Measurements from ENCODE around the gene CLEC16A. TPM values are rescaled to one million over a fixed set of nuclear protein-coding genes. Genes with fewer than 3 reads are reported as not detected.

Gene CLEC16A
- total and polyA plus RNA-seq, 7 experiments from 2014 or later = 14.7 to 38.2 (median 31.8) TPM

GRCh38 chr16:11130978-11131665, 186.8 kb downstream of the CLEC16A start:
- ChIA-PET POLR2A (no interaction called here), CTCF (interaction anchor here (0.7 kb wide), 1 partner anchor 235 kb away, joined by 3 read pairs; no protein-coding TSS in a partner anchor)
- DNase-seq = no peak
- H3K27me3 Mint-ChIP-seq = no peaks in the 10 kb centered on the region
- H3K9me3 ChIP-seq (ENCODE audit: control insufficient read depth in 2 of 3, low read length in 3 of 3) = no peaks in the 10 kb centered on the region
- peaks cover 14 to 47% (median 27%) of the 10 kb centered on the region in 5 donors for H3K36me3 Mint-ChIP-seq
- no peak overlapping the region for H3K4me3 ChIP-seq (ENCODE audit: low read length)
- peak overlapping the region in 4 of 9 donors; percentile 33 to 73 (median 56) for H3K27ac Mint-ChIP-seq
- H3K4me1 ChIP-seq (ENCODE audit: control insufficient read depth in 2 of 2, insufficient read depth in 2 of 2, low read length in 2 of 2) = peaks cover 0 to 6% of the 10 kb centered on the region in 2 donors
- H3K9me3 Mint-ChIP-seq = no peaks in the 10 kb centered on the region
- H3K36me3 ChIP-seq (ENCODE audit: control insufficient read depth in 2 of 3, insufficient read depth in 3 of 3, low read length in 3 of 3) = peaks cover 0 to 27% (median 0%) of the 10 kb centered on the region in 3 experiments
- H3K27me3 ChIP-seq (ENCODE audit: control insufficient read depth in 2 of 2, insufficient read depth in 2 of 2, low read length in 2 of 2) = no peaks in the 10 kb centered on the region
- peaks cover 21 to 72% (median 43%) of the 10 kb centered on the region in 7 donors for H3K4me1 Mint-ChIP-seq
- ATAC-seq = no peak
- intact Hi-C loops (cut with micrococcal nuclease) = no loop called here
- H3K27ac ChIP-seq (ENCODE audit: low read depth, low read length) = no peak overlapping the region
- peak overlapping the region in 1 of 10 donors; percentile 63 for H3K4me3 Mint-ChIP-seq

GRCh38 chr16:11131706-11132105, 187.3 kb downstream of the CLEC16A start:
- H3K9me3 Mint-ChIP-seq = no peaks in the 10 kb centered on the region
- ChIA-PET CTCF (no interaction called here), POLR2A (no interaction called here)
- no peak for ATAC-seq
- intact Hi-C loops (cut with micrococcal nuclease) = no loop called here
- H3K4me1 ChIP-seq (ENCODE audit: control insufficient read depth in 2 of 2, insufficient read depth in 2 of 2, low read length in 2 of 2) = peaks cover 0 to 6% of the 10 kb centered on the region in 2 donors
- H3K4me3 ChIP-seq (ENCODE audit: low read length) = no peak overlapping the region
- no peaks in the 10 kb centered on the region for H3K27me3 ChIP-seq (ENCODE audit: control insufficient read depth in 2 of 2, insufficient read depth in 2 of 2, low read length in 2 of 2)
- H3K27me3 Mint-ChIP-seq = no peaks in the 10 kb centered on the region
- peaks cover 9 to 44% (median 24%) of the 10 kb centered on the region in 5 donors for H3K36me3 Mint-ChIP-seq
- peak overlapping the region in 1 of 9 donors; percentile 63 for H3K27ac Mint-ChIP-seq
- peaks cover 23 to 68% (median 46%) of the 10 kb centered on the region in 7 donors for H3K4me1 Mint-ChIP-seq
- H3K9me3 ChIP-seq (ENCODE audit: control insufficient read depth in 2 of 3, low read length in 3 of 3) = no peaks in the 10 kb centered on the region
- H3K4me3 Mint-ChIP-seq = peak overlapping the region in 1 of 10 donors; percentile 63
- H3K36me3 ChIP-seq (ENCODE audit: control insufficient read depth in 2 of 3, insufficient read depth in 3 of 3, low read length in 3 of 3) = peaks cover 0 to 21% (median 0%) of the 10 kb centered on the region in 3 experiments
- no peak for DNase-seq
- no peak overlapping the region for H3K27ac ChIP-seq (ENCODE audit: low read depth, low read length)

- Histone ChIP-seq H3K4me1 (ENCODE audit: control insufficient read depth in 2 of 2, insufficient read depth in 2 of 2, low read length in 2 of 2) (peaks cover 0 to 7% of the 10 kb centered on the region in 2 donors), H3K4me3 (ENCODE audit: low read length) (no peak overlapping the region), H3K27me3 (ENCODE audit: control insufficient read depth in 2 of 2, insufficient read depth in 2 of 2, low read length in 2 of 2) (no peaks in the 10 kb centered on the region), H3K9me3 (ENCODE audit: control insufficient read depth in 2 of 3, low read length in 3 of 3) (no peaks in the 10 kb centered on the region), H3K36me3 (ENCODE audit: control insufficient read depth in 2 of 3, insufficient read depth in 3 of 3, low read length in 3 of 3) (peaks cover 0 to 13% (median 0%) of the 10 kb centered on the region in 3 experiments), H3K27ac (ENCODE audit: low read depth, low read length) (no peak overlapping the region)
- ATAC-seq (no peak), DNase-seq (no peak)
- CTCF ChIA-PET = interaction anchor here (0.6 kb wide), 1 partner anchor 126 kb away, joined by 3 read pairs; no protein-coding TSS in a partner anchor
- H3K9me3 Mint-ChIP-seq = no peaks in the 10 kb centered on the region
- POLR2A ChIA-PET = no interaction called here
- no peak overlapping the region for H3K27ac Mint-ChIP-seq
- peak overlapping the region in 1 of 10 donors; percentile 42 for H3K4me3 Mint-ChIP-seq
- H3K36me3 Mint-ChIP-seq = peaks cover 8 to 54% (median 19%) of the 10 kb centered on the region in 5 donors
- H3K27me3 Mint-ChIP-seq = no peaks in the 10 kb centered on the region
- intact Hi-C loops (cut with micrococcal nuclease) = no loop called here
- H3K4me1 Mint-ChIP-seq = peaks cover 22 to 66% (median 50%) of the 10 kb centered on the region in 7 donors
Observed at GRCh38 chr16:11133344-11133943, 189.1 kb downstream of the CLEC16A start.

DNA sequence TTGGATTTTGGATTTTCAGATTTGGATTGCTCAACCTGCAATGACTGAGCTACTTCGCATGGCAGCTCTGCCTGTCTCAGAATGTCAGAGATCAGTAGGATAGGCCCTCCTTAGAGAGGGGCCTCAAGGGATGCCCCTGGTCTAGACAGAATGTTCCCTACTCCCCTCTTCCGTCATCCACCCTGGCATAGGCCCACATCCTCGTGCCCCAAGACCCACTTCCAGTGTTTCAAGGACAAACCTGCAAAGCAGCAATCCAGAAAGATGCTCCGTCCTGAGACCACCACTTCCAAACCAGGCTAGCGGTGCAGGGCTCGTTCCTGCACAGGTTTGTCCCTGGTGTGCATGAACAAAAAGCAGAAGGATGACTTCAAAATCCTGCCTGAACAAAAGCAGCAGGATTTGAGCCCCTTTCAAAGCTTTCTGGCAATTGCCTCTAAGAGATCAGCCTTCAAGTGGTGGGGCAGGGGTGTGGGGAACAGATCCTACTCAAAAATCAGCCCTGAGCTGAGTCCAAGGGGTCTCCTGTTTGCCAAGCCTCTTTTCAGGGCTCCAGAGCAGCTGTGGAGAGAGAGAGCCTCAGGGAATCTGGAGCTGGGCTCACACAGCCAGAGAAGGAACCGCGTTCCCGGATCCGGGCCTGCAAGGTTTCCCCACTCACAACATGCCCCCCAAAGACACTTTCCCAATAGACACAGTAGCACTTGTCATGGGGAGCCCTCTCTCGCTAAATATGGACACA, 190.5 kb downstream of the CLEC16A start:
- peaks cover 0 to 17% of the 10 kb centered on the region in 2 donors for H3K4me1 ChIP-seq (ENCODE audit: control insufficient read depth in 2 of 2, insufficient read depth in 2 of 2, low read length in 2 of 2)
- ChIA-PET POLR2A (no interaction called here), CTCF (no interaction called here)
- Mint-ChIP-seq H3K27me3 (no peaks in the 10 kb centered on the region), H3K9me3 (no peaks in the 10 kb centered on the region), H3K36me3 (peaks cover 8 to 53% (median 13%) of the 10 kb centered on the region in 5 donors), H3K4me3 (no peak overlapping the region), H3K4me1 (peaks cover 14 to 68% (median 55%) of the 10 kb centered on the region in 7 donors), H3K27ac (peak overlapping the region in 1 of 9 donors; percentile 59)
- H3K9me3 ChIP-seq (ENCODE audit: control insufficient read depth in 2 of 3, low read length in 3 of 3) = no peaks in the 10 kb centered on the region
- ATAC-seq = no peak
- no peak for DNase-seq
- peaks cover 0 to 13% (median 0%) of the 10 kb centered on the region in 3 experiments for H3K36me3 ChIP-seq (ENCODE audit: control insufficient read depth in 2 of 3, insufficient read depth in 3 of 3, low read length in 3 of 3)
- H3K27me3 ChIP-seq (ENCODE audit: control insufficient read depth in 2 of 2, insufficient read depth in 2 of 2, low read length in 2 of 2) = no peaks in the 10 kb centered on the region
- H3K4me3 ChIP-seq (ENCODE audit: low read length) = no peak overlapping the region
- intact Hi-C loops (cut with micrococcal nuclease) = no loop called here
- H3K27ac ChIP-seq (ENCODE audit: low read depth, low read length) = no peak overlapping the region

GRCh38 chr16:11135464-11135973, 191.2 kb downstream of the CLEC16A start:
- Mint-ChIP-seq H3K9me3 (no peaks in the 10 kb centered on the region), H3K27me3 (no peaks in the 10 kb centered on the region), H3K4me3 (no peak overlapping the region), H3K4me1 (peaks cover 20 to 70% (median 61%) of the 10 kb centered on the region in 7 donors), H3K36me3 (peaks cover 8 to 55% (median 13%) of the 10 kb centered on the region in 5 donors), H3K27ac (no peak overlapping the region)
- no peak overlapping the region for H3K4me3 ChIP-seq (ENCODE audit: low read length)
- ChIA-PET POLR2A (no interaction called here), CTCF (no interaction called here)
- peaks cover 0 to 23% of the 10 kb centered on the region in 2 donors for H3K4me1 ChIP-seq (ENCODE audit: control insufficient read depth in 2 of 2, insufficient read depth in 2 of 2, low read length in 2 of 2)
- intact Hi-C loops (cut with micrococcal nuclease) = no loop called here
- H3K9me3 ChIP-seq (ENCODE audit: control insufficient read depth in 2 of 3, low read length in 3 of 3) = no peaks in the 10 kb centered on the region
- DNase-seq (no peak), ATAC-seq (peak; percentile 53)
- H3K27me3 ChIP-seq (ENCODE audit: control insufficient read depth in 2 of 2, insufficient read depth in 2 of 2, low read length in 2 of 2) = no peaks in the 10 kb centered on the region
- no peak overlapping the region for H3K27ac ChIP-seq (ENCODE audit: low read depth, low read length)
- H3K36me3 ChIP-seq (ENCODE audit: control insufficient read depth in 2 of 3, insufficient read depth in 3 of 3, low read length in 3 of 3) = peaks cover 0 to 7% (median 0%) of the 10 kb centered on the region in 3 experiments

DNA sequence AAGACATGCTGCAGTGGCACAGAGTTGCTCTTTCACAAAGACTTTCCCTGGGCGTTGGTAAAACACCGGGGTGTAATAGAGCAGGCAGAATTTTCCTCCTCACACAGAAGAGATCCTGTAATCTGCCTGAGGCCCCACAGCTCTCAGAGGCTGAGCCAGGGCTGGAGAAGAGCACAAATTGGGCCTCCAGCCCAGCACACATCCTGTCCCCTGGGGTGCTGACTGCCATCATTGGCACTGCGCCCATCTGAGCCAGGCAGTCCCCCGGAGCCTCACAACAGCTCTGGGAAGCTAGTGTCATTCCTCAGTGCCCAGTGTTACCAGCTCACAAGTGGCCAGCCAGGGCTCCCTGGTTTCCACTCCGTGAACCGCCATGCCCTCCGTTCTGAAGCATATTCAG, 192.2 kb downstream of the CLEC16A start:
- POLR2A ChIA-PET = no interaction called here
- ATAC-seq = no peak
- CTCF ChIA-PET = no interaction called here
- Histone ChIP-seq H3K4me3 (ENCODE audit: low read length) (no peak overlapping the region), H3K9me3 (ENCODE audit: control insufficient read depth in 2 of 3, low read length in 3 of 3) (no peaks in the 10 kb centered on the region), H3K4me1 (ENCODE audit: control insufficient read depth in 2 of 2, insufficient read depth in 2 of 2, low read length in 2 of 2) (peaks cover 0 to 31% of the 10 kb centered on the region in 2 donors), H3K27ac (ENCODE audit: low read depth, low read length) (no peak overlapping the region), H3K36me3 (ENCODE audit: control insufficient read depth in 2 of 3, insufficient read depth in 3 of 3, low read length in 3 of 3) (no peaks in the 10 kb centered on the region), H3K27me3 (ENCODE audit: control insufficient read depth in 2 of 2, insufficient read depth in 2 of 2, low read length in 2 of 2) (no peaks in the 10 kb centered on the region)
- intact Hi-C loops (cut with micrococcal nuclease) = no loop called here
- no peak overlapping the region for H3K27ac Mint-ChIP-seq
- DNase-seq = no peak
- H3K27me3 Mint-ChIP-seq = no peaks in the 10 kb centered on the region
- H3K4me3 Mint-ChIP-seq = no peak overlapping the region
- H3K36me3 Mint-ChIP-seq = peaks cover 4 to 50% (median 10%) of the 10 kb centered on the region in 5 donors
- H3K4me1 Mint-ChIP-seq = peaks cover 23 to 73% (median 65%) of the 10 kb centered on the region in 7 donors
- no peaks in the 10 kb centered on the region for H3K9me3 Mint-ChIP-seq
